Trophoblast cell (in vitro differentiated cells and primary cell): ENCODE measurements around the gene WDR5.

Experiments
- DNase-seq, 2 donors: peaks; one replicate each; pipeline ENCODE4 v3.0.0-alpha.2; 2016
- H2AFZ ChIP-seq: 2 replicates; pipeline ENCODE4 v1.6.1; 2013; ENCODE audit warnings: low read length, moderate library complexity, mild to moderate bottlenecking; ENCODE audit not compliant: insufficient read depth, poor library complexity
- H2AK5ac ChIP-seq: 2 replicates; pipeline ENCODE4 v1.6.1; 2013; ENCODE audit warnings: mild to moderate bottlenecking, low read length
- H2BK120ac ChIP-seq: 2 replicates; pipeline ENCODE4 v1.6.1; 2013; ENCODE audit warnings: low read length, mild to moderate bottlenecking, moderate library complexity; ENCODE audit not compliant: insufficient read depth, poor library complexity
- H2BK12ac ChIP-seq: 2 replicates; pipeline ENCODE4 v1.6.1; 2013; ENCODE audit warnings: mild to moderate bottlenecking, low read length, moderate library complexity
- H2BK5ac ChIP-seq: 2 replicates; pipeline ENCODE4 v1.6.1; 2013; ENCODE audit warnings: low read length, low read depth, moderate library complexity, mild to moderate bottlenecking; ENCODE audit not compliant: poor library complexity
- H3K14ac ChIP-seq: 2 replicates; pipeline ENCODE4 v1.6.1; 2013; ENCODE audit warnings: mild to moderate bottlenecking, low read length
- H3K18ac ChIP-seq: 2 replicates; pipeline ENCODE4 v1.6.1; 2013; ENCODE audit warnings: mild to moderate bottlenecking, low read length
- H3K23ac ChIP-seq: 2 replicates; pipeline ENCODE4 v1.6.1; 2013; ENCODE audit warnings: low read length
- H3K27ac ChIP-seq: 2 replicates; pipeline ENCODE4 v1.5.1; 2013; ENCODE audit warnings: low read depth, mild to moderate bottlenecking, inconsistent platforms, low read length, moderate library complexity
- H3K27me3 ChIP-seq: 2 replicates; pipeline ENCODE4 v1.6.1; 2013; ENCODE audit warnings: inconsistent platforms, mild to moderate bottlenecking, low read length, moderate library complexity; ENCODE audit not compliant: insufficient read depth
- H3K36me3 ChIP-seq, 2 experiments: 1 replicate in 1 of 2; 2 replicates in 1 of 2; pipeline ENCODE4 v1.6.1; 2013; ENCODE audit warnings: low read length in 2 of 2, mild to moderate bottlenecking in 2 of 2, moderate library complexity in 1 of 2; ENCODE audit not compliant: insufficient read depth in 2 of 2, control insufficient read depth in 1 of 2
- H3K4ac ChIP-seq: 2 replicates; pipeline ENCODE4 v1.6.1; 2013; ENCODE audit warnings: low read depth, mild to moderate bottlenecking, low read length, moderate library complexity
- H3K4me1 ChIP-seq, 2 experiments: 1 replicate in 1 of 2; 2 replicates in 1 of 2; pipeline ENCODE4 v1.6.1; 2013; ENCODE audit warnings: low read length in 2 of 2, mild to moderate bottlenecking in 2 of 2, moderate library complexity in 1 of 2; ENCODE audit not compliant: insufficient read depth in 2 of 2, control insufficient read depth in 1 of 2
- H3K4me2 ChIP-seq: 2 replicates; pipeline ENCODE4 v1.6.1; 2013; ENCODE audit warnings: inconsistent platforms, mild to moderate bottlenecking, low read length, moderate library complexity
- H3K4me3 ChIP-seq: 2 replicates; pipeline ENCODE4 v1.5.1; 2013; ENCODE audit warnings: mild to moderate bottlenecking, low read depth, low read length, inconsistent platforms
- H3K79me1 ChIP-seq: one replicate; pipeline ENCODE4 v1.6.1; 2013; ENCODE audit warnings: low read length
- H3K79me2 ChIP-seq: 2 replicates; pipeline ENCODE4 v1.6.1; 2013; ENCODE audit warnings: low read length, mild to moderate bottlenecking; ENCODE audit not compliant: control insufficient read depth, insufficient read depth, poor library complexity
- H3K9ac ChIP-seq: 2 replicates; pipeline ENCODE4 v1.6.1; 2013; ENCODE audit warnings: mild to moderate bottlenecking, low read length
- H3K9me3 ChIP-seq: 2 replicates; pipeline ENCODE4 v1.6.1; 2013; ENCODE audit warnings: low read depth, mild to moderate bottlenecking, control low read depth, inconsistent platforms, low read length; ENCODE audit not compliant: insufficient read depth
- H4K12ac ChIP-seq: 2 replicates; pipeline ENCODE4 v1.6.1; 2013; ENCODE audit warnings: low read depth, mild to moderate bottlenecking, low read length, moderate library complexity
- H4K8ac ChIP-seq: 2 replicates; pipeline ENCODE4 v1.6.1; 2013; ENCODE audit warnings: low read depth, mild to moderate bottlenecking, low read length, moderate library complexity
- H4K91ac ChIP-seq: one replicate; pipeline ENCODE4 v1.6.1; 2013; ENCODE audit warnings: low read depth, mild to moderate bottlenecking, low read length, moderate library complexity
- WGBS: extraction: QIAGEN DNeasy Blood & Tissue Kit; methylation state at CpG from one replicate; pipeline ENCODE4 v1.1.7; 2013; ENCODE audit warnings: missing lambda C conversion rate; ENCODE audit not compliant: insufficient read length, insufficient coverage; ENCODE audit errors: extremely low coverage; 5-methylcytosine and 5-hydroxymethylcytosine counted together

The WDR5 gene

DNA sequence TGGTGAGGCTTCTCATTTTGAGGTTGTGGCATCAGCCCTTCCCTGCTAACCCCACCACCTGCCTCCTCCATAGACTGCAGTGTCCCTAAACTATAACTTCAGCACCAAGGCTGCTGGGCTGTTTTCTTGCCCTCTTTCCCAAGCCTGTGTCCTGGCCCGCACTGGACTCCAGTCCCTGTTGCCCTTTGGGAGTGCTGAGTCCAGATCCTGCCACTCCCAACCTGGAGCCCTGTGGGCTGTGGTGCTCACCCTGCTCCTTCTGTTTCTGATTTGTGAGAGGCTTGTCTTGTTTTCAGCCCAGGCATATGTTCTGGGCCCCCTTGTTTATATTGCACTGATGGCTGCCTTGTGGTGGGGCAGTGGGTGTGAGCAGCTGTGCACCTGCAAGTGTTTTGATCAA is 68.2 kb downstream of the WDR5 start:
- H3K4ac ChIP-seq, result no peak overlapping the region
- H3K14ac ChIP-seq, result no peak overlapping the region
- peak overlapping the region; percentile 37 for H3K23ac ChIP-seq
- H2BK120ac ChIP-seq, result no peak overlapping the region
- H2BK5ac ChIP-seq, result no peak overlapping the region
- H3K79me1 ChIP-seq, result no peaks in the 10 kb centered on the region
- no peak overlapping the region for H4K8ac ChIP-seq
- H3K18ac ChIP-seq, result no peak overlapping the region
- no peak overlapping the region for H3K27ac ChIP-seq
- no peak overlapping the region for H2AK5ac ChIP-seq
- H2BK12ac ChIP-seq, result no peak overlapping the region
- no peak overlapping the region for H3K4me2 ChIP-seq
- no peaks in the 10 kb centered on the region for H3K27me3 ChIP-seq
- no peak overlapping the region for H4K91ac ChIP-seq
- H4K12ac ChIP-seq, result no peak overlapping the region
- peaks cover 3% of the 10 kb centered on the region for H3K9me3 ChIP-seq
- no CpG with 5 or more reads among the region's 1 CpG for WGBS
- H3K9ac ChIP-seq, result no peak overlapping the region
- no peaks in the 10 kb centered on the region for H3K36me3 ChIP-seq
- no peaks in the 10 kb centered on the region for H3K79me2 ChIP-seq
- H3K4me3 ChIP-seq, result no peak overlapping the region
- H3K4me1 ChIP-seq, result peaks cover 0 to 3% of the 10 kb centered on the region in 2 experiments
- H2AFZ ChIP-seq, result no peak overlapping the region
- no peak for DNase-seq

DNA sequence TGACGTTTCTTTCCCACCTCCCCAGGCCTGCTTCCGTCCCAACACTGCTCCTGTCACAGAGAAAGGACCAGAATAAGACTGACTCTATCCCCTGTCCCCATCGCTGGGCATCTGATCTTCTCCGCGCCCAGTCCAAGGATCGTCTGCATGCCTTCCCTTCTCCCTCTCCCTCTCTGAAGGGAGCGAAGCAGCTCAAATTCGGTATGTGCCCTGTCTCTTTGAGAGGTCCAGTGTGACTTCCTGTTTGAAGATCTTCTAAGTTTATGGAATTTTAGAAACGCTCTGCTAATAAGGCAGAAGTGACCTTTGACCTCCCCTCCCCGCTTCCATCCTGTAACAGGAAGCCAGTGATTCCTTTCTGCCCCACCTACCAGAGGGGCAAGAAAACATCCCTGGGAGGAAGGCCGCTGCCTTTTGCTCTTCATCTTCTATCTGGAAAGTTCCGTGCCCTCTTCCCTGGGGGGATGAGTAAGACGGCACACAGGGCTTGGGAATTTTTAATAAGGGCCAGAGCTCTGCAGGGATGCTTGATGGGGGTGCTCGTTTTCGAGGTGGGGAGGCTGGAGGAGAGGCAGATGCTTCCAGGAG is 69.2 kb downstream of the WDR5 start:
- no peak overlapping the region for H3K4ac ChIP-seq
- H3K4me2 ChIP-seq, result no peak overlapping the region
- H3K27ac ChIP-seq, result no peak overlapping the region
- no peaks in the 10 kb centered on the region for H3K79me1 ChIP-seq
- H4K8ac ChIP-seq, result no peak overlapping the region
- WGBS, result no CpG with 5 or more reads among the region's 15 CpGs
- peaks cover 0 to 3% of the 10 kb centered on the region in 2 experiments for H3K4me1 ChIP-seq
- H2BK5ac ChIP-seq, result no peak overlapping the region
- no peak overlapping the region for H3K4me3 ChIP-seq
- peaks cover 3% of the 10 kb centered on the region for H3K9me3 ChIP-seq
- H2AFZ ChIP-seq, result no peak overlapping the region
- H3K79me2 ChIP-seq, result no peaks in the 10 kb centered on the region
- no peak overlapping the region for H2BK120ac ChIP-seq
- H3K36me3 ChIP-seq, result no peaks in the 10 kb centered on the region
- H3K23ac ChIP-seq, result no peak overlapping the region
- no peak overlapping the region for H4K12ac ChIP-seq
- H3K14ac ChIP-seq, result no peak overlapping the region
- no peak overlapping the region for H2BK12ac ChIP-seq
- DNase-seq, result no peak
- no peak overlapping the region for H2AK5ac ChIP-seq
- H4K91ac ChIP-seq, result no peak overlapping the region
- no peaks in the 10 kb centered on the region for H3K27me3 ChIP-seq
- H3K9ac ChIP-seq, result no peak overlapping the region
- H3K18ac ChIP-seq, result no peak overlapping the region

- H2BK120ac ChIP-seq, result no peak overlapping the region
- peaks cover 0 to 3% of the 10 kb centered on the region in 2 experiments for H3K4me1 ChIP-seq
- no peaks in the 10 kb centered on the region for H3K79me2 ChIP-seq
- no peak overlapping the region for H3K4me2 ChIP-seq
- H4K12ac ChIP-seq, result no peak overlapping the region
- no peak overlapping the region for H3K23ac ChIP-seq
- H3K9ac ChIP-seq, result no peak overlapping the region
- no peaks in the 10 kb centered on the region for H3K79me1 ChIP-seq
- H2AFZ ChIP-seq, result no peak overlapping the region
- H4K91ac ChIP-seq, result no peak overlapping the region
- H2BK5ac ChIP-seq, result no peak overlapping the region
- no peak overlapping the region for H3K14ac ChIP-seq
- H3K27ac ChIP-seq, result no peak overlapping the region
- WGBS, result no CpG with 5 or more reads among the region's 24 CpGs
- H4K8ac ChIP-seq, result no peak overlapping the region
- no peak for DNase-seq
- H3K9me3 ChIP-seq, result peaks cover 3% of the 10 kb centered on the region
- H3K27me3 ChIP-seq, result no peaks in the 10 kb centered on the region
- no peaks in the 10 kb centered on the region for H3K36me3 ChIP-seq
- no peak overlapping the region for H2AK5ac ChIP-seq
- H3K4me3 ChIP-seq, result no peak overlapping the region
- H3K18ac ChIP-seq, result no peak overlapping the region
- H2BK12ac ChIP-seq, result no peak overlapping the region
- no peak overlapping the region for H3K4ac ChIP-seq
Observed at GRCh38 chr9:134205672-134206310, 69.9 kb downstream of the WDR5 start.

DNA sequence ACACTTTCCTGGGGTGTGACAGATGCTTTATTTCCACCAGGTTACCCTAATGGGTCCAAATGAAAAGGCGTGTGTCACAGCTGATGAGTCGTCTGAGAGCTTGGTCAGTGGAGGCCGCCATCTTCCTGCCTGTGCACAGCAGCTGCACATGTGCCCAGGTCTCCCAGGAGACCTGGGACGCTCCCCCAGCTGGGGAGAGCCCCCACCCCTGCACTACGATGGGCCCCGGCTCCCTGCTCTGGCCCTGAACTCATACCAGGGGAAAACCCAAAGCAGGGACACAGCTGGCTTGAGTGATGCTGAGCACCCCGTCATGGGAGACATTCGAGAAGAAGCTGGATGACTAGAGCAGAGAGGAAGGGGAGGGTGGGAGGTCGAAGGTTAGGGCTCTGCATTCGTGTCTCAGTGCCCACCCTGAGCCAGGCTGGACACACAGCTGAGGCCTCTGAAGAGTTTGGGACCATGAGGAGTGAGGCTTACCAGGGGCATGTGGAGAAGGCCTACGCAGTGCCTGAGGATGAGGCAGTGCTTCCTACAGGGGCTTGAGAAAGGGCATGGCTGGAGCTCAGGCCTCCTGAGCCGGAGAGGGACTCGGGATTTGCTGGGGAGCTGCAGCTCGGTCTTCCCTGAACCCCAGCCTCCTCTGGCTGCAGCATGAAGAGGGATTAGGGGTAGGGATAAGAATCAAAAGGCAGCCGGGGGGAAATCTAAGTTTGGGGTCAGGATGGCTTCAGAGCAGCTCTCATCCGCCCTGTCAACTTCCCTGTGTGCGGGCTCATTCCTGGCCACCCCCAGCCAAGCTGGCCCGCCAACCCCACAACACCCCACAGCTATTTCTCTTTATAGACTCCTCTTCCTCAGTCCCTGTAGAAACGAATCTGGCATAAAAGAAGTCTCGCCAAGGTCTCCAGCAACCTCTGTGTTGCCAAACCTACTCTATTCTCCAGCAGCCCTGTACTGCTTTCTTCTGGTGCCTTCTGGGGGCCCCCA is 70.7 kb downstream of the WDR5 start:
- no peaks in the 10 kb centered on the region for H3K79me2 ChIP-seq

More for the DNA sequence above, 70.7 kb downstream of the WDR5 start:
- Histone ChIP-seq H2BK5ac (no peak overlapping the region), H3K14ac (no peak overlapping the region), H3K4me3 (no peak overlapping the region), H3K36me3 (no peaks in the 10 kb centered on the region), H3K9ac (no peak overlapping the region), H3K4me2 (no peak overlapping the region), H2AK5ac (no peak overlapping the region), H3K27me3 (no peaks in the 10 kb centered on the region), H3K23ac (no peak overlapping the region), H2AFZ (no peak overlapping the region), H4K12ac (no peak overlapping the region), H4K91ac (no peak overlapping the region), H2BK12ac (no peak overlapping the region), H4K8ac (no peak overlapping the region), H3K4me1 (peaks cover 0 to 3% of the 10 kb centered on the region in 2 experiments), H3K4ac (no peak overlapping the region), H3K18ac (no peak overlapping the region), H3K79me1 (no peaks in the 10 kb centered on the region), H2BK120ac (no peak overlapping the region), H3K9me3 (peaks cover 3% of the 10 kb centered on the region), H3K27ac (no peak overlapping the region)
- no CpG with 5 or more reads among the region's 20 CpGs for WGBS
- DNase-seq, result no peak
